OCI-LY3 (cell line): ENCODE measurements around the gene FURIN.

Source experiments
- H2AFZ ChIP-seq: fragments of 200-600, 300-600 bp; shearing (Covaris generic); 2 replicates; pipeline ENCODE4 v1.6.0; 2014; ENCODE audit warnings: antibody characterized with exemption, low read depth, low read length
- H3K27ac ChIP-seq: fragments of 200-600, 300-600 bp; sonication (generic); 2 replicates; pipeline ENCODE4 v1.5.1; 2014; ENCODE audit warnings: mild to moderate bottlenecking, low read length, moderate library complexity, mixed read lengths
- H3K27me3 ChIP-seq: fragments of 200-600, 300-600 bp; sonication (generic); 2 replicates; pipeline ENCODE4 v1.6.1; 2014; ENCODE audit warnings: low read depth, low read length, mixed read lengths
- H3K36me3 ChIP-seq: fragments of 200-600, 300-600 bp; sonication (generic); replicated peaks from 2 replicates; pipeline ENCODE3; 2014; ENCODE audit warnings: low read depth, low read length, mixed read lengths
- H3K4me1 ChIP-seq: fragments of 300-600, 200-600 bp; sonication (generic); 2 replicates; pipeline ENCODE4 v1.6.1; 2014; ENCODE audit warnings: low read length, mixed read lengths
- H3K4me2 ChIP-seq: fragments of 200-600, 300-600 bp; sonication (generic); 2 replicates; pipeline ENCODE4 v1.6.1; 2014; ENCODE audit warnings: low read length, mixed read lengths
- H3K4me3 ChIP-seq: fragments of 300-600, 200-600 bp; sonication (generic); 2 replicates; pipeline ENCODE4 v1.5.1; 2014; ENCODE audit warnings: antibody characterized with exemption, mild to moderate bottlenecking, low read length, moderate library complexity
- H3K79me2 ChIP-seq: fragments of 300-600, 200-600 bp; shearing (Covaris generic); 2 replicates; pipeline ENCODE4 v1.6.1; 2014; ENCODE audit warnings: mild to moderate bottlenecking, low read length, mixed read lengths
- H3K9ac ChIP-seq: fragments of 300-600, 200-600 bp; shearing (Covaris generic); 2 replicates; pipeline ENCODE4 v1.6.0; 2014; ENCODE audit warnings: mild to moderate bottlenecking, low read length, moderate library complexity
- H3K9me3 ChIP-seq: fragments of 200-600, 300-600 bp; shearing (Covaris generic); 2 replicates; pipeline ENCODE4 v1.6.1; 2014; ENCODE audit warnings: low read length, mixed read lengths; ENCODE audit not compliant: insufficient read depth
- H4K20me1 ChIP-seq: fragments of 200-600, 300-600 bp; sonication (generic); 2 replicates; pipeline ENCODE4 v1.6.1; 2016; ENCODE audit warnings: low read length, mixed read lengths; ENCODE audit not compliant: insufficient read depth
- CTCF ChIP-seq: fragments of 200-600, 300-600 bp; sonication (generic); IDR thresholded peaks from 2 replicates; pipeline ENCODE4 v1.5.1; 2014; ENCODE audit warnings: antibody characterized with exemption, low read length, low read depth
- EZH2phosphoT487 ChIP-seq: fragments of 200-600 bp; shearing (Covaris generic); IDR thresholded peaks from 2 replicates; pipeline ENCODE4 v1.6.1; 2018; ENCODE audit warnings: antibody characterized with exemption, mixed run types, low read depth

The FURIN gene

DNA sequence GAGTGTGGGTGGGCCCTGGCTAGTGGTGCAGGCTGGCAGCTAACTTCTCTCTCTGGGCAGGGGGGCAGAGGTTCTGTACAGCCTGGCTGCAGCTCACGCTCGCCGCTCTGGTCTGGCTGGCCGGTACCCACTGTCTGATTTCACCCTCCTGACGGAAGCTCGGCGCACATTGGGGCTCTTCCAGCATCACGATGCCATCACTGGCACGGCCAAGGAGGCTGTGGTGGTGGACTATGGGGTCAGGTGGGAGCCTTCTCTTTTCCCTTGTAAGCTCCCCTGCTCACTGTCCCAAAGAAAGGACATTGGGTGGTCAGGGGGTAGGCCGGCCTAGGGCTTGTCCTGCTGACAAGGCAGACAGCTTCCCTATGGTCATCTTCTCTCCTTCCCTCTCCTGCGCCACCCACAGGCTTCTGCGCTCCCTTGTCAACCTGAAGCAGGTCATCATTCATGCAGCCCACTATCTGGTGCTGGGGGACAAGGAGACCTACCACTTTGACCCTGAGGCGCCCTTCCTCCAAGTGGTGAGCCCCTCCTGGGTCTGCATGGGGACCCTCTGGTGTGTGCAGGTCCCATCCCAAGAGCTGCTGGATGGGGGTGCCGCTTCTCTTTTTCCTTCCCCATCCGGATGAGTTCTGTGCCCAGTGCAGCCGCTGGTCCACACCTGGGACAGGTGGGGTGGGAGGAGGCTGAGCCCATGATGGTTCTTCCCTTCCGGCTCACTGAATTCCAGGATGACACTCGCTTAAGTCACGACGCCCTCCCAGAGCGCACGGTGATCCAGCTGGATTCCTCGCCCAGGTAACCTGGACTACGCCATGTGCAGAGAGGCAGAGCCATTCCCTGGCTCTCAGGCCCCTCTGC, 42.3 kb downstream of the FURIN start:
- Histone ChIP-seq H3K79me2 (no peaks in the 10 kb centered on the region), H3K27ac (no peak overlapping the region), H3K9me3 (no peaks in the 10 kb centered on the region), H4K20me1 (no peaks in the 10 kb centered on the region), H3K4me3 (no peak overlapping the region), H3K9ac (no peak overlapping the region), H3K4me2 (no peak overlapping the region), H3K27me3 (no peaks in the 10 kb centered on the region), H3K36me3 (peaks cover 19% of the 10 kb centered on the region), H3K4me1 (no peaks in the 10 kb centered on the region), H2AFZ (no peak overlapping the region)
- TF ChIP-seq EZH2phosphoT487 (no peak), CTCF (no peak)

DNA sequence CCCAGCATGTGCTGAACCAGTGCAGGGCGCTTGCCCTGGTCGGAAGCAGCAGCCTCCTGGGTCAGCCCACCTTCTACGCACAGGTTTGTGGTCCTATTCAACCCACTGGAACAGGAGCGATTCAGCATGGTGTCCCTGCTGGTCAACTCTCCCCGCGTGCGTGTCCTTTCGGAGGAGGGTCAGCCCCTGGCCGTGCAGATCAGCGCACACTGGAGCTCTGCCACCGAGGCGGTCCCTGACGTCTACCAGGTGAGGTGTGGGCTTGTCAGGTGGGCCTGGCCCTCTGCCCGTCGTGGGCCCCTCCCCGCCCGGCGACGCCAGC, 42.9 kb downstream of the FURIN start:
- Histone ChIP-seq H3K4me2 (no peak overlapping the region), H3K9me3 (no peaks in the 10 kb centered on the region), H3K27ac (no peak overlapping the region), H2AFZ (no peak overlapping the region), H3K79me2 (no peaks in the 10 kb centered on the region), H4K20me1 (no peaks in the 10 kb centered on the region), H3K36me3 (peaks cover 19% of the 10 kb centered on the region), H3K4me3 (no peak overlapping the region), H3K4me1 (no peaks in the 10 kb centered on the region), H3K9ac (no peak overlapping the region), H3K27me3 (no peaks in the 10 kb centered on the region)
- TF ChIP-seq EZH2phosphoT487 (no peak), CTCF (no peak)

DNA sequence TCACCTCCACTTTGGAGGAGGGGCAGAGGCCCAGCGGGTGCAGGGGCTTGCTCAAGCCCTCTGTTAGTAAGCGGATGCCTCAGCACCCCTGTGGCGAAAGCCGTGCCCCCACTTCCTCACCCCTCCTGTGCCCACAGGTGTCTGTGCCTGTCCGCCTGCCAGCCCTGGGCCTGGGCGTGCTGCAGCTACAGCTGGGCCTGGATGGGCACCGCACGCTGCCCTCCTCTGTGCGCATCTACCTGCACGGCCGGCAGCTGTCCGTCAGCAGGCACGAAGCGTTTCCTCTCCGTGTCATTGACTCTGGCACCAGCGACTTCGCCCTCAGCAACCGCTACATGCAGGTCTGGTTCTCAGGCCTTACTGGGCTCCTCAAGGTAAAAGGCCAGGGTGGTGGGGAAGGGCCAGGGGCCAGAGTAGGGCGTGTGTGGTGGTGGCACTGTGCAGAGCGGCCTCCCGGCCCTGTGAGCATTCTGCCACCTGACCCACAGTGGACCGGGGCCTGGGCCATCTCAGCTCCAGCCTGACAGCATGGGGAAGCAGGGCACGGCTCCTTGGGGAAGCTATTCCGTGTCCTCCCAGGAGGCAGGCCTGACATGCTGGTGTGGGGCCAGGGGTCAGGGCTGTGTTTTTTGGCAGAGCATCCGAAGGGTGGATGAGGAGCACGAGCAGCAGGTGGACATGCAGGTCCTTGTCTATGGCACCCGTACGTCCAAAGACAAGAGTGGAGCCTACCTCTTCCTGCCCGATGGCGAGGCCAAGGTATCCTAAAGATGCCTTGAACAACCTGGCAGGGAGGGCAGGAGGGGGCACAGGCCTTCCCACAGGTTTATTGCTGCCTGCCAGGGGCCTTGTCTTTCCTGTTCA, 43.8 kb downstream of the FURIN start:
- Histone ChIP-seq H3K4me3 (no peak overlapping the region), H3K4me2 (no peak overlapping the region), H3K27ac (no peak overlapping the region), H3K27me3 (no peaks in the 10 kb centered on the region), H4K20me1 (no peaks in the 10 kb centered on the region), H3K4me1 (no peaks in the 10 kb centered on the region), H3K9me3 (no peaks in the 10 kb centered on the region), H2AFZ (no peak overlapping the region), H3K9ac (no peak overlapping the region), H3K36me3 (peaks cover 18% of the 10 kb centered on the region), H3K79me2 (no peaks in the 10 kb centered on the region)
- TF ChIP-seq CTCF (no peak), EZH2phosphoT487 (no peak)

- Histone ChIP-seq H3K27me3 (no peaks in the 10 kb centered on the region), H3K9ac (no peak overlapping the region), H3K36me3 (peaks cover 14% of the 10 kb centered on the region), H3K4me3 (no peak overlapping the region), H3K79me2 (no peaks in the 10 kb centered on the region), H3K27ac (no peak overlapping the region), H4K20me1 (no peaks in the 10 kb centered on the region), H3K9me3 (no peaks in the 10 kb centered on the region), H2AFZ (no peak overlapping the region), H3K4me1 (no peaks in the 10 kb centered on the region), H3K4me2 (no peak overlapping the region)
- TF ChIP-seq EZH2phosphoT487, result no peak
- TF ChIP-seq CTCF, result no peak
These were observed 44.3 kb downstream of the FURIN start for GRCh38 chr15:90912770-90913075.
